Kidney epithelial cell (primary cell): Measurements from ENCODE around the gene LMX1A. TPM values are rescaled to one million over a fixed set of nuclear protein-coding genes. Genes with fewer than 3 reads are reported as not detected.

ENCODE experiments used
- DNase-seq: peaks from one replicate; pipeline ENCODE4 v3.0.0-alpha.2; 2010; ENCODE audit warnings: low read depth
- H3K27me3 ChIP-seq: 2 replicates; pipeline ENCODE4 v1.6.0; 2011; ENCODE audit warnings: low read length; ENCODE audit not compliant: control insufficient read depth, insufficient read depth
- H3K36me3 ChIP-seq: 2 replicates; pipeline ENCODE4 v1.5.1; 2011; ENCODE audit warnings: low read length; ENCODE audit not compliant: control insufficient read depth, insufficient read depth
- H3K4me3 ChIP-seq: 2 replicates; pipeline ENCODE4 v1.5.1; 2011; ENCODE audit warnings: low read depth, mild to moderate bottlenecking, control low read depth, low read length
- total RNA-seq: library from RNA; depleted of rRNA; stranded (reverse); fragments of >200 nt; gene quantifications from 2 replicates; pipeline ENCODE4 v1.2.3, GENCODE V29; 2015
- TF ChIP-seq, protein P1 (sequence below): IDR thresholded peaks from 2 replicates; pipeline ENCODE4 v1.5.1; 2011; ENCODE audit warnings: mild to moderate bottlenecking, moderate library complexity, low read length, control low read depth, inconsistent platforms; ENCODE audit not compliant: insufficient read depth, poor library complexity, severe bottlenecking

The LMX1A gene
- total RNA-seq, 1 donor from 2014 or later: not detected

DNA sequence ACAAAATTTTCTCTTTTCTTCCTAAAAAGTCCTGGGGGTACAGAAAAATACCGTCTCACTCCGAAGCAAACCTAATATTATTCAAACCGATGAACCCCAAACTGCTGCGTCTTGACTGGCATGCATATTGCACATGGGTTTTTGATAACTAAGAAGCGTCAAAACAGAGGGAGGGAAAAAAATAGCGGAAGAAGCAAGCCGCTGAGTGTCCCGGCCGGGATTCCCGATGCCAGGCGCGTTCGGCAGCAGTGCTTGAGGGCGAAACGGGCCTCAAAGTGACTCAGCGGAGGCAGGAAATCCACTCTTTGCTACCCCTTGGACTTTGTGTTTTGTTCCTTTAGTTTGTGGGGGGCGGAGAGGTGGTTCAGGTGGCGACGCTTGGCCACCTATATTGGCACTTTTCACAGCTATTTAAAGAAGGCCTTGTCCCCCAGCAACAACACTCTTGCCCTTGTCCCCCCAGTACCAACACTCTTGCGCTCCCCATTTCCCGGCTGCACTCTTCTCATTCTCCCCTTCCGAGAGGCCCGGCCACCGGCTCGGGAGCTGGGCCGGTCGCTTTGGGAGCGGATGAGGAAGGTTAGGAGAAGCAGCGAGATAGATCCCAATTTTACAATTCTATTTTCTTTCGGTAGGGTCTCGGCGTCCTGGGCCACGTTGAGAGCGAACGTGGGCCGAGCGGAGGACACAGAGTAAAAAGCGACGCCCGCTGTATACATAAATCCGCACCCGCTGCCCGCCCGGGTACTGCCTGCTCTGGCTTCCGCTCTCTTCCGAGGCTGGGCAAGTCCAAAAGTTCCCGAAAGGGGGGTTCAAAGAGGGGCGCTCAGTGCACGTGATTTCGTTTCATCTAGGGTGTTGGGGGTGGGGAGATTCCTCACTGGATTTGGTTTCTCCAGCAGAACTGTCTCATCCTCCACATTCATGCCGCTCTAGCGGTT is 2.5 kb downstream of the LMX1A start:
- Histone ChIP-seq H3K36me3 (no peaks in the 10 kb centered on the region), H3K4me3 (no peak overlapping the region), H3K27me3 (peaks cover 74% of the 10 kb centered on the region)
- TF ChIP-seq, protein P1, sequence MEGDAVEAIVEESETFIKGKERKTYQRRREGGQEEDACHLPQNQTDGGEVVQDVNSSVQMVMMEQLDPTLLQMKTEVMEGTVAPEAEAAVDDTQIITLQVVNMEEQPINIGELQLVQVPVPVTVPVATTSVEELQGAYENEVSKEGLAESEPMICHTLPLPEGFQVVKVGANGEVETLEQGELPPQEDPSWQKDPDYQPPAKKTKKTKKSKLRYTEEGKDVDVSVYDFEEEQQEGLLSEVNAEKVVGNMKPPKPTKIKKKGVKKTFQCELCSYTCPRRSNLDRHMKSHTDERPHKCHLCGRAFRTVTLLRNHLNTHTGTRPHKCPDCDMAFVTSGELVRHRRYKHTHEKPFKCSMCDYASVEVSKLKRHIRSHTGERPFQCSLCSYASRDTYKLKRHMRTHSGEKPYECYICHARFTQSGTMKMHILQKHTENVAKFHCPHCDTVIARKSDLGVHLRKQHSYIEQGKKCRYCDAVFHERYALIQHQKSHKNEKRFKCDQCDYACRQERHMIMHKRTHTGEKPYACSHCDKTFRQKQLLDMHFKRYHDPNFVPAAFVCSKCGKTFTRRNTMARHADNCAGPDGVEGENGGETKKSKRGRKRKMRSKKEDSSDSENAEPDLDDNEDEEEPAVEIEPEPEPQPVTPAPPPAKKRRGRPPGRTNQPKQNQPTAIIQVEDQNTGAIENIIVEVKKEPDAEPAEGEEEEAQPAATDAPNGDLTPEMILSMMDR: no peak
- no peak for DNase-seq

DNA sequence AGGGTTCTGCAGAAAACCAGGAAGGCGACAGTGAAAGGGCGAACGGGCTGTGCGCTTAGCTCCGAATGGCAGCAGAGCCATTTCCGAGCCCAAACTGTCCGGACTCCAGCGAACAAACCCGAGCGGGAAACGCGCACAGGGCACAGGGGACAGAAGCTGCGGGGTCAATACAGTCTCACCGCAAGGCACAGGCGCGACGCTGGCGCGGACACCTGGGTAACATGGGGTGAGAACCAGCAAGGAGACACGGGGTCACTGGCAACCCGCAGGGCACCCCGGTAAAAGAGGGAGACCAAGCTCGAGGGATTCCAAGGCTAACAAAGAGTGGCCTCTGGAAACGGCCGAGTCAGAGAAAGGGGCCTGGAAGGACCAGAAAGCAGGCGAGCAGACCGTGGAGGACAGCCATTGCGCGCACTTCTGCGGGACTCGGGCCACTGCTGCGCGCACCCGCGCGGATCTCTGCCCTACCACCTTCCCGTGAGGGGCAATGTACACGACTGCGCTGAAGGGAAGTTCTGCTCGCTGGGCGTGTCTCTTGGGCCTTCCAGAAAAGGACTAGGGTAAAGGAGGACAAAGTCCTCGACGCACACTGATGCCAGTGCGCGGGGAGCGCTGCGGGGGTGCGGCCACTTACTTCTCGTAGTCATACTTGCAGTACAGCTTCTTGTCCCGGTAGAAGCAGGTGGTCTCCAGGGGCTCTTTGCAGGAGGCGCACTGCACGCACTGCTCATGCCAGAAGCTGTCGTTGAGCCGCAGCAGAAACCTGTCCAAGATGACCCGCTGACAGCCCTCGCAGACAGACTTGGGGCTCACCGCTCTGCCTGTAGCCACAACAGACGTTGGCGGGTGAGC is 3.8 kb downstream of the LMX1A start:
- no peak for DNase-seq
- TF ChIP-seq, protein P1: no peak
- Histone ChIP-seq H3K36me3 (no peaks in the 10 kb centered on the region), H3K4me3 (no peak overlapping the region), H3K27me3 (peaks cover 67% of the 10 kb centered on the region)

GRCh38 chr1:165351863-165352441 is 4.6 kb downstream of the LMX1A start:
- H3K4me3 ChIP-seq: no peak overlapping the region
- peaks cover 62% of the 10 kb centered on the region for H3K27me3 ChIP-seq
- no peak for DNase-seq
- TF ChIP-seq, protein P1: no peak
- H3K36me3 ChIP-seq: no peaks in the 10 kb centered on the region

- peaks cover 56% of the 10 kb centered on the region for H3K27me3 ChIP-seq
- TF ChIP-seq, protein P1: no peak
- H3K4me3 ChIP-seq: no peak overlapping the region
- H3K36me3 ChIP-seq: no peaks in the 10 kb centered on the region
- DNase-seq: no peak
Measured at GRCh38 chr1:165350840-165351239, 5.7 kb downstream of the LMX1A start.

GRCh38 chr1:165345502-165345901 is 11.0 kb downstream of the LMX1A start:
- no peaks in the 10 kb centered on the region for H3K36me3 ChIP-seq
- TF ChIP-seq, protein P1: no peak
- H3K4me3 ChIP-seq: no peak overlapping the region
- DNase-seq: no peak
- H3K27me3 ChIP-seq: peaks cover 15% of the 10 kb centered on the region
